T47D (cell line): Measurements from ENCODE around the gene CREB5.

Experiments
- DNase-seq, 2 experiments: peaks; one replicate each; pipeline versions ENCODE4 v3.0.0 to v3.0.0-alpha.2; 2011 to 2012; ENCODE audit warnings: low read depth in 1 of 2, low spot score in 1 of 2
- JUND ChIP-seq: IDR thresholded peaks from 2 replicates; pipeline ENCODE4 v1.6.1; 2012; ENCODE audit warnings: low read depth
- in situ Hi-C: cut with HindIII; loops from 2 replicates; pipeline ENCODE4 v1.10.0; 2016; ENCODE audit warnings: low sequenced_read_pairs, low pct_unique_long_range_greater_than_20kb

Gene CREB5

GRCh38 chr7:28411876-28412662 is at the start of gene CREB5:
CREB5 (plus strand) TSS chr7:28412518; CDS start chr7:28412915, 397 bp downstream.
- in situ Hi-C loops: no loop called here
- peak in 1 of 2 experiments; percentile 52 for DNase-seq
- no peak for TF ChIP-seq JUND

- DNase-seq: no peak
- in situ Hi-C loops: no loop called here
- TF ChIP-seq JUND: no peak
Measured at GRCh38 chr7:28362812-28363211, 49.5 kb upstream of the CREB5 start.

GRCh38 chr7:28364082-28364481 is 48.2 kb upstream of the CREB5 start:
- in situ Hi-C loops: no loop called here
- TF ChIP-seq JUND: no peak
- DNase-seq: no peak

GRCh38 chr7:28369523-28369922 is 42.8 kb upstream of the CREB5 start:
- DNase-seq: no peak
- TF ChIP-seq JUND: no peak
- in situ Hi-C loops: no loop called here

- TF ChIP-seq JUND: no peak
- in situ Hi-C loops: no loop called here
- DNase-seq: no peak
Measured at GRCh38 chr7:28371846-28372245, 40.5 kb upstream of the CREB5 start.

GRCh38 chr7:28373990-28374389 is 38.3 kb upstream of the CREB5 start:
- TF ChIP-seq JUND: no peak
- in situ Hi-C loops: no loop called here
- no peak for DNase-seq

- DNase-seq: no peak
- in situ Hi-C loops: no loop called here
- TF ChIP-seq JUND: no peak
Measured at GRCh38 chr7:28375729-28376128, 36.6 kb upstream of the CREB5 start.

- in situ Hi-C loops: no loop called here
- TF ChIP-seq JUND: no peak
- no peak for DNase-seq
Measured at GRCh38 chr7:28376634-28377033, 35.7 kb upstream of the CREB5 start.

GRCh38 chr7:28378574-28379149 is 33.7 kb upstream of the CREB5 start:
- in situ Hi-C loops: no loop called here
- TF ChIP-seq JUND: no peak
- no peak for DNase-seq

- TF ChIP-seq JUND: no peak
- no peak for DNase-seq
- in situ Hi-C loops: no loop called here
Measured at GRCh38 chr7:28381466-28381865, 30.9 kb upstream of the CREB5 start.

GRCh38 chr7:28382144-28382543 is 30.2 kb upstream of the CREB5 start:
- in situ Hi-C loops: no loop called here
- no peak for DNase-seq
- TF ChIP-seq JUND: no peak

GRCh38 chr7:28383975-28384374 is 28.3 kb upstream of the CREB5 start:
- DNase-seq: no peak
- in situ Hi-C loops: no loop called here
- TF ChIP-seq JUND: no peak

- peak in 1 of 2 experiments; percentile 69 for DNase-seq
- TF ChIP-seq JUND: no peak
- in situ Hi-C loops: no loop called here
Measured at GRCh38 chr7:28389504-28390395, 22.6 kb upstream of the CREB5 start.
